ENCODE measurements around the gene HINT3.

DNA sequence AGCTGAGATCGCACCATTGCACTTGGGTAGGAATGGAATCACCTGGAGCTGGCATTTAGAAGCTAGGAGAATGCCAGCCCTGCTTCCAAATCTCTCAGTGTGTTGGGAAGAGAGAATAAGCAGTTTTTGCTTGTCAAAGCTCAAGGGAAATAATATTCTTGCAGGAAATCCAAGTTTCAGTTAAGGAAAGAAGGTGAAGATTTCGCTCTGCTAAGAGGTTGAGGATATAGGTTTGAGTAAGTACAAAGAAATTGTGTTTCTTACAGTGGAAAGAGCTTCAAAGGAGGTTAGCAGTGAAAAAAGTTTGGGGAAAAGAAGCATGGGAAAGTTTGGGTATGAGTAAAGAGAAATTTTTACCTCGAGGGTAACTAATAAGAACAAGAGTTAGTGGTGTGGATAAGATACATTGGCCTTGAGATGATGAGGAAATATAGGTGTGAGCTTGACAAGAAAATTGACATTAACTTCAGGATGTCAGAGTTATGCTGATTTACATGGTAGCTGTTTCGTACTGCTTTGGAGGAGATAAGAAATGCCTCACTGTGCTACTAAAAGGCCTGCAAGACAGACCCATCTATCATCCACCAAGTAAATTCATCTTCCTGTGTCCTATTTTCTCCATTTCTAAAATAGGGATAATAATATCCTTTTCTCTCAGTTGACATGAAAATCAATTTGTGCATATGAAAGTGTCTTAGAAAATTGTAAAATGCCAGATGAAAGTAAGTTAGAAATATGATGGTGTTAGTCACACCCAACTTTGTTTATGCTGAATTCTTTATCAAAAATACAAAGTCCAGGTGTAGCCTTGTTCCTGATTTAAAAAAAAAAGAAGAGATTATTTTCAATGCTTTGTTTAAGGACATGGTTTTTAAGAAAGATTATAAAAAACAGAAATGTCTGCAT is 12.8 kb upstream of the HINT3 start:
- no peak for TF ChIP-seq EZH2phosphoT487 (IDR thresholded peaks at IDR 0.05; ENCODE audit: borderline replicate concordance)
- TF ChIP-seq, protein P1, sequence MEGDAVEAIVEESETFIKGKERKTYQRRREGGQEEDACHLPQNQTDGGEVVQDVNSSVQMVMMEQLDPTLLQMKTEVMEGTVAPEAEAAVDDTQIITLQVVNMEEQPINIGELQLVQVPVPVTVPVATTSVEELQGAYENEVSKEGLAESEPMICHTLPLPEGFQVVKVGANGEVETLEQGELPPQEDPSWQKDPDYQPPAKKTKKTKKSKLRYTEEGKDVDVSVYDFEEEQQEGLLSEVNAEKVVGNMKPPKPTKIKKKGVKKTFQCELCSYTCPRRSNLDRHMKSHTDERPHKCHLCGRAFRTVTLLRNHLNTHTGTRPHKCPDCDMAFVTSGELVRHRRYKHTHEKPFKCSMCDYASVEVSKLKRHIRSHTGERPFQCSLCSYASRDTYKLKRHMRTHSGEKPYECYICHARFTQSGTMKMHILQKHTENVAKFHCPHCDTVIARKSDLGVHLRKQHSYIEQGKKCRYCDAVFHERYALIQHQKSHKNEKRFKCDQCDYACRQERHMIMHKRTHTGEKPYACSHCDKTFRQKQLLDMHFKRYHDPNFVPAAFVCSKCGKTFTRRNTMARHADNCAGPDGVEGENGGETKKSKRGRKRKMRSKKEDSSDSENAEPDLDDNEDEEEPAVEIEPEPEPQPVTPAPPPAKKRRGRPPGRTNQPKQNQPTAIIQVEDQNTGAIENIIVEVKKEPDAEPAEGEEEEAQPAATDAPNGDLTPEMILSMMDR (IDR thresholded peaks at IDR 0.05 in 2 of 3, conservative IDR thresholded peaks at IDR 0.05 in 1 of 3; ENCODE audit: borderline replicate concordance in 1 of 3, insufficient read depth in 1 of 3, low read depth in 2 of 3, low read length in 2 of 3), result no peak
- TF ChIP-seq, protein P2, sequence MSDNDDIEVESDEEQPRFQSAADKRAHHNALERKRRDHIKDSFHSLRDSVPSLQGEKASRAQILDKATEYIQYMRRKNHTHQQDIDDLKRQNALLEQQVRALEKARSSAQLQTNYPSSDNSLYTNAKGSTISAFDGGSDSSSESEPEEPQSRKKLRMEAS (IDR thresholded peaks at IDR 0.05), result no peak
- TF ChIP-seq SIN3A (IDR thresholded peaks at IDR 0.05; ENCODE audit: low read depth), result no peak
- no peak for TF ChIP-seq RAD21 (IDR thresholded peaks at IDR 0.05; ENCODE audit: low read depth)
- no peak for TF ChIP-seq TCF7L2 (IDR thresholded peaks at IDR 0.05; ENCODE audit: borderline replicate concordance, extremely low read depth, insufficient read depth, insufficient read length)
- no peak for TF ChIP-seq CEBPB (IDR thresholded peaks at IDR 0.05; ENCODE audit: low read depth)
- no peak for TF ChIP-seq POLR2A (IDR thresholded peaks at IDR 0.05; ENCODE audit: borderline replicate concordance, extremely low read depth, insufficient read depth, insufficient read length)
